Duodenal mucosa (tissue), 2 donors: ENCODE results near the gene TNNI2.

Experiments
- H3K27ac ChIP-seq: one replicate; pipeline ENCODE4 v1.7.0; 2013; ENCODE audit warnings: low read depth, low read length
- H3K27me3 ChIP-seq, 2 donors: one replicate each; pipeline ENCODE4 v1.7.0; 2013; ENCODE audit warnings: low read length in 2 of 2, control low read depth in 1 of 2; ENCODE audit not compliant: insufficient read depth in 2 of 2, control insufficient read depth in 1 of 2
- H3K36me3 ChIP-seq, 2 donors: one replicate each; pipeline ENCODE4 v1.7.0; 2013; ENCODE audit warnings: low read length in 2 of 2, control low read depth in 1 of 2; ENCODE audit not compliant: insufficient read depth in 2 of 2, control insufficient read depth in 1 of 2
- H3K4me1 ChIP-seq, 2 donors: one replicate each; pipeline ENCODE4 v1.7.0; 2013; ENCODE audit warnings: low read length in 2 of 2, control low read depth in 1 of 2; ENCODE audit not compliant: insufficient read depth in 2 of 2, control insufficient read depth in 1 of 2
- H3K4me3 ChIP-seq, 2 donors: one replicate each; pipeline ENCODE4 v1.7.0; 2013; ENCODE audit warnings: low read length in 2 of 2, low read depth in 1 of 2
- H3K9ac ChIP-seq, 2 donors: one replicate each; pipeline ENCODE4 v1.7.0; 2013; ENCODE audit warnings: low read length in 2 of 2, low read depth in 1 of 2
- H3K9me3 ChIP-seq, 2 donors: one replicate each; pipeline ENCODE4 v1.7.0; 2013; ENCODE audit warnings: low read length in 2 of 2, control low read depth in 1 of 2; ENCODE audit not compliant: control insufficient read depth in 1 of 2

TNNI2 gene

DNA sequence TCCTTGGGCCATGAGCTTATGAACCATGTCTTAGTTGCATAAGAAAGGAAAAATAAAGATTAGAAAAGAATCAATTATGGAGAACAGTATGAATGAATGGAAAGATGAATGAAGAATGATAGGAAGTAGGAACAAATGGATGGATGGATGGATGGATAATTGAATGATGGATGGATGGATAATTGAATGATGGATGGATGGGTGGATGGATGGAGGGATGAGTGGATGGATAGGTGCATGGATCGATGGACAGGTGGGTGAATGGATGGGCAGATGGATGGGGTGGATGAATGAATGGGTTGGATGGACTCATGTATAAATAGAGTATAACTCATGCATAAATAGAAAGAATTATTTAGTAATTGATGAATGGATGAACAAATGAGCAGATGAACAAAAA is 21.3 kb downstream of the TNNI2 start:
- Histone ChIP-seq H3K36me3 (no peaks in the 10 kb centered on the region), H3K4me1 (peaks cover 9 to 20% of the 10 kb centered on the region in 2 donors), H3K9ac (no peak overlapping the region), H3K27me3 (no peaks in the 10 kb centered on the region), H3K27ac (no peak overlapping the region), H3K9me3 (no peaks in the 10 kb centered on the region), H3K4me3 (no peak overlapping the region)

DNA sequence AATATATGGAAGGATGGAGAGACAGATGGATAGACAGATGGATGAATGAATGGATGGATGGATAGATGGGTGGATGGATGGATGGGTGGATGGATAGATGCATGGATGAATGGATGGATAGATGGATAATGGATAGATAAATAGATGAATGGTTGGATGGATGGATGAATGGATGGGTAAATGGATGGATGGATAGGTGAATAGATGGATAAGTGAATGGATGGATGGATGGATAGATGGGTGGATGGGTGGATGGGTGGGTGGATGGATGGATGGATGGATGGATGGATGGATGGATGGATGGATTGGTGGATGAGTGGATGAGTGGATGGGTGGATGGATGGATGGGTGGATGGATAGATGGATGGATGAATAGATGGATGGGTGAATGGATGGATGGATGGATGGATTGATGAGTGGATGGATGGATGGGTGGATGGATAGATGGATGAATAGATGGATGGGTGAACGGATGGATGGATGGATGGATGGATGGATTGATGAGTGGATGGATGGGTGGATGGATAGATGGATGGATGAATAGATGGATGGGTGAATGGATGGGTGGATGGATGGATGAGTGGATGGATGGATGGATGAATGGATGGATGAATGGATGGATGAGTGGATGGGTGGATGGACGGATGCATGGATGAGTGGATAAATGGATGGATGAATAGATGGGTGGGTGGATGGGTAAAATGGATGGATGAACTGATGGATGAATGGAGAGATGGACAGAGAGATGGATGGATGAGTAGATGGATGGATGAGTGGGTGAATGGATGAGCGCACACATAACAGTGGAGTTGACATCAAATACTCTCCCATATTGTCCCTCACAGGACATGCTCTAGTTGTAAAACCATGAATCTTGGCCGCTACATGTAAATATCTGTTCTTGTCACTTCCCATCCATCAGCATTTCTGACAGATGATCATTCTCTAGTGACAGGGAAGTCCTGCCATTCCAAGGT is 22.9 kb downstream of the TNNI2 start:
- Histone ChIP-seq H3K4me1 (peaks cover 9 to 18% of the 10 kb centered on the region in 2 donors), H3K9me3 (no peaks in the 10 kb centered on the region), H3K27ac (no peak overlapping the region), H3K4me3 (no peak overlapping the region), H3K36me3 (no peaks in the 10 kb centered on the region), H3K9ac (no peak overlapping the region), H3K27me3 (no peaks in the 10 kb centered on the region)

DNA sequence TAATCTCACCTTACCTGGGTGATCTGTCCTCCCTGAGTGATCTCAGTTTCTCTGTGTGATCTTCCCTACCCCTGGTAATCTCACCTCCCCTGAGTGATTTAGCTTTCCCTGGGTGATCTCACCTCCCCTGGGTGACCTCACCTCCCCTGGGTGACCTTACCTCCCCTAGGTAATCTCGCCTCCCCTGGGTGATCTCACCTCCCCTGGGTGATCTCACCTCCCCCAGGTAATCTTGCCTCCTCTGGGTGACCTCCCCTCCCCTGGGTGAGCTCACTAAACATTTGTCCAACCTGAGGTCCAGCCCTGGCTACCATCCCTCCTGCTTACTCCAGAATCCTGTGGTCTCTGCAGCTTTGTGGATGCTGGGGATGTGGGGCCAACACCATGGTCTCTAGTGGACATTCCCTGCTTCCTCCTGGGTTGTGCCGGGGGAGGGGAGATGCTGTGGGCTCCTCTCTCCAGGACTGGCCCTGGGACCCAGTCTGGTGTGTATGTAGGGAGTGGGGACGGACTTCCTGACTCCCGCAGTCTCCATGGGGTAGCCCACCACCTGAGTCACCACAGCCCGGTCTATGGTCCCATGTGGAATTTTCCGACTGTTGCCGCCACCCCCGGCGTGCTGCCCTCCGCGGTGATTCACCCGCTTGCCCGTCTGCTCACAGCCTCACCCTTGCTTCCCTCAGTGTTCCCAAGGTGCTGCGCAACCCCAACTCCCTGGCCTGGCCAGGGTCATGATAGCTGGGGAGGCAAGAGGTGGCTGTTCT is 24.0 kb downstream of the TNNI2 start:
- no peaks in the 10 kb centered on the region for H3K27me3 ChIP-seq
- no peaks in the 10 kb centered on the region for H3K9me3 ChIP-seq
- no peaks in the 10 kb centered on the region for H3K36me3 ChIP-seq
- no peak overlapping the region for H3K9ac ChIP-seq
- peaks cover 9 to 18% of the 10 kb centered on the region in 2 donors for H3K4me1 ChIP-seq
- H3K4me3 ChIP-seq, result no peak overlapping the region
- H3K27ac ChIP-seq, result no peak overlapping the region

DNA sequence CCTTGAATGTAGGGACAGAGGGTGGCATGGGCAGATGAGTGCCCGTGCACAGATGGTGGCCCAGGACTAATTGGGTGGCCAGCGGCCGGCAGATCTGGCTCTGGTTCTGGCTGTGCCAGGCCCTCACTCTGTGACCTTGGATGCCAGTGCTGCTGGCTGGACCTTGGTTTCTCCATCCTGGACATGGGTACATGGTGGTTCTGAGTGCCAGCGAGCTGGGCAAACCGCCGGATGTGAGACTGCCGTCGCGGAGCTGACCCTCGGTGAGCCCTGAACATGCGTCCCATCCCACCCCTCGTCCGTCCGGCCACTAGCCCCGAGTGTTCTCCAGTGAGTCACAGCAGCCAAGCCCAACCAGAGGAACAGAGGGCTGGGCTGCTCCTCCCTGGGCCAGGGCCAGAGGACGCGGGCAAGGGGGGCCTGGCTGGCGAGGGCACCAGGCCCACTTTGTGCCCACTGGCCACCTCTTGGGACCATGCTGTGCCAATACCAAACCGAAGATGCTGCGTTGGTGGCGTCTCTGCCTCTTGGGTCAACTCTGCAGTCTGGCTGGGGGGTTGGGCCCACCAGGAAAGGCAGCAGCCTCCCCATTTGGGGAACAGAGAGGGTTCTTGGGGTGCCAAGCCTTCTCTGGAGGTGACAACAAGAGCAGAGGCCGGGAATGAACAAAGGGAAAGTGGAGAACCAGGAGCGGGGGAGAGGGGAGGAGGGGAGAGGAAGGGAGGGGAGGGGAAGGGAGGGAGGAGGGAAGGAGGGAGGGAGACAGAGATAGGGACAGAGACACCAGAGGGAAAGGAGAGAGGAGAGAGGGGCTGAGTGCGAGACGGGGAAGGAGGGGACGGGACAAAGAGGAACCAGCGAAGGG is 24.8 kb downstream of the TNNI2 start:
- peak overlapping the region; percentile 32 for H3K27ac ChIP-seq
- no peaks in the 10 kb centered on the region for H3K9me3 ChIP-seq
- no peaks in the 10 kb centered on the region for H3K27me3 ChIP-seq
- no peaks in the 10 kb centered on the region for H3K36me3 ChIP-seq
- peak overlapping the region; percentile 3 to 43 for H3K4me3 ChIP-seq
- peaks cover 9 to 21% of the 10 kb centered on the region in 2 donors for H3K4me1 ChIP-seq
- no peak overlapping the region for H3K9ac ChIP-seq

DNA sequence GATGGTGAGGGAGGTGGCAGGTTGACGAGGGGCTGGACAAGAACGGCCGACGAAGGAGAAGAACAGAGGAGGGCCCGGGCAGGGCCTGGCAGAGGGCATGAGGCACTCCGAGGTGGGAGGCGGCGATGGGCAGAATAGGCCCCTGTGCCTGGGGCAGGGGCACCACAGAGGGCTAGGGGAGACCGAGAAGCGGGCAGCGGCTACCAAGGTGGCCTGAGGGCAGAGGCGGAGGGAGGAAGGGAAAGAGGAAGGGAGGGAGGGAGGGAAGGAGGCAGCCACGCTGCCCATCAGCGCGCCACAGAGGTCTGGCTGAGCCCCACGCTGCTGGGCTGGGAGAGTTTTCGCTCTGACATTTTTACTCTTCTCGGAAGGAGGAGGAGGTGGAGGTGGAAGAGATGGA is 25.4 kb downstream of the TNNI2 start:
- peak overlapping the region; percentile 32 for H3K27ac ChIP-seq
- no peak overlapping the region for H3K9ac ChIP-seq
- peaks cover 9 to 24% of the 10 kb centered on the region in 2 donors for H3K4me1 ChIP-seq
- no peaks in the 10 kb centered on the region for H3K9me3 ChIP-seq
- no peaks in the 10 kb centered on the region for H3K27me3 ChIP-seq
- peak overlapping the region in 1 of 2 donors; percentile 43 for H3K4me3 ChIP-seq
- no peaks in the 10 kb centered on the region for H3K36me3 ChIP-seq

DNA sequence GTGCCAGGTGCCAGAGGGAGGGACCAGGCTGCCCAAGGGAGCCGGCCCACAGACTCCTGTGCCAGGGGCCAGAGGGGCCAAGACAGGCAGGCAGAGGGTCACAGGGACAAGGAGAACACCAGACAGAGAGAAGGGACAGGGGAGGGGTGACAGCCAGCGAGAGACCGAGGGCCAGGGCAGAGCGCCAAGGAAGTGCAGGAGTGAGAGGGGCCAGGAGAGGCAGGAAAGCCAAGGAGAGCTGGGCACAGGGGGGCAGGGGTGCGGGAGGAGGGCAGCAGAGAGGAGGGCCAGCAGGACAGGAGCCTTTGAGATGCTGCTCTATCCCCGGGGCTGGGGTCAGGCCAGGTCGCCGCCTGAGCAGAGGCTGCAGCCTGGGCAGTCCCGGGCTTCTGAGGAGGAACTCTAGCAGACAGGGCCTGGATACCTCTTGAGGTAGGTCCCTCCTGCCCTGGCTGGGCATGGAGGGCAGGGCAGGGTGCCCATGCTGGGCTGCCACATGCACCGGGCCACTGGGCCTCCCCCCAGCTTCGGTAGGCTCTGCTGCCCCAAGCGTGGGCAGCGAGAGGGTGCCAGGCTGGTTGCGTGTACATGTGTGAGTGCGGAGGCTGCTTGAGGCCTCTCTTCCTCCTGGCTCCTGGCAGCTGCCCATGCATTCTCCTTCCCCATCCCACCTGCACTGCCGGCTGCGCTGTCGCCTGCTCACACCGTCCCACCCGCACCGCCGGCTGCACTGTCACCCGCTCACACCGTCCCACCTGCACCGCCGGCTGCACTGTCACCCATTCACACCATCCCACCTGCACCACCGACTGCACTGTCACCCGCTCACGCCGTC is 26.3 kb downstream of the TNNI2 start:
- no peaks in the 10 kb centered on the region for H3K9me3 ChIP-seq
- peaks cover 0 to 3% of the 10 kb centered on the region in 2 donors for H3K27me3 ChIP-seq
- peaks cover 9 to 27% of the 10 kb centered on the region in 2 donors for H3K4me1 ChIP-seq
- H3K4me3 ChIP-seq, result peak overlapping the region in 1 of 2 donors; percentile 21
- no peak overlapping the region for H3K9ac ChIP-seq
- peak overlapping the region; percentile 42 for H3K27ac ChIP-seq
- no peaks in the 10 kb centered on the region for H3K36me3 ChIP-seq

DNA sequence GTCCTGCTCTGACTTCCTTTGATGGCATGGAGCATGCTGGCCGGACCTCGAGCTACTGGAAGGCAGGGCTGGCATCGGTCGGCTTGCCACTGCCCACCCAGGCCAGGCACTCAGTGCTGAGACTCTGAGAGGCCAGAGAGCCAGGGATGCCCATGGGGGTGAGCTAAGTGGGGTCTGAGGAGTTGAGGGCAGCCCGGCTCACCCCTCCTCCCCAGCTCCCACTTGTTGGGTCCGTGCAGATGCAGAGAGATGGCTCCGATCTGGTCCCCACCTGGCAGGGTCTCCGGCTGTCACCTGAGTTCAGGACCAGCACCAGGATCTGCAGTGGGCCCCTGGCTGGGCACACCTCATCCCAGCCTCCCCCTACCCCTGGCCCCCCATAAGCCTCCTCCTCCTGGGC is 27.4 kb downstream of the TNNI2 start:
- peaks cover 0 to 3% of the 10 kb centered on the region in 2 donors for H3K27me3 ChIP-seq
- no peaks in the 10 kb centered on the region for H3K9me3 ChIP-seq
- H3K4me1 ChIP-seq, result peaks cover 9 to 29% of the 10 kb centered on the region in 2 donors
- no peak overlapping the region for H3K4me3 ChIP-seq
- H3K36me3 ChIP-seq, result no peaks in the 10 kb centered on the region
- no peak overlapping the region for H3K27ac ChIP-seq
- H3K9ac ChIP-seq, result no peak overlapping the region

DNA sequence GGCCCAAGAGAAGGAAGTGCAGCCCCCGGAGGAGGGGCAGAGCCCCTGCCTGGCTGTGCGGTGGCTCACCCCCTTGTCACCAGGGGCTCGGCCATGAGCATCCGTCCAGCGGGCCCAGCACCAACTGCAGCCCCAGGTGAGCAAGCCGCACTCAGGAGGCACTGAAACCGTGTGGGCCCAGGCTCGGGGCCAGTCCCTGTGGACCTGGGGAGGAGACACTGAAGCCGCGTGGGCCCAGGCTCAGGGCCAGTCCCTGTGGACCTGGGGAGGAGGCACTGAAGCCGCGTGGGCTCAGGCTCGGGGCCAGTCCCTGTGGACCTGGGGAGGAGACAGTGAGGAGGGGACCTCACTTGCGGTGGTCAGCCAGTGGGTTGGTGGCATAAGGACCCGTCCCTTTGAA is 28.0 kb downstream of the TNNI2 start:
- Histone ChIP-seq H3K9me3 (no peaks in the 10 kb centered on the region), H3K9ac (no peak overlapping the region), H3K4me3 (no peak overlapping the region), H3K36me3 (no peaks in the 10 kb centered on the region), H3K27me3 (peaks cover 0 to 3% of the 10 kb centered on the region in 2 donors), H3K4me1 (peaks cover 9 to 33% of the 10 kb centered on the region in 2 donors), H3K27ac (no peak overlapping the region)

DNA sequence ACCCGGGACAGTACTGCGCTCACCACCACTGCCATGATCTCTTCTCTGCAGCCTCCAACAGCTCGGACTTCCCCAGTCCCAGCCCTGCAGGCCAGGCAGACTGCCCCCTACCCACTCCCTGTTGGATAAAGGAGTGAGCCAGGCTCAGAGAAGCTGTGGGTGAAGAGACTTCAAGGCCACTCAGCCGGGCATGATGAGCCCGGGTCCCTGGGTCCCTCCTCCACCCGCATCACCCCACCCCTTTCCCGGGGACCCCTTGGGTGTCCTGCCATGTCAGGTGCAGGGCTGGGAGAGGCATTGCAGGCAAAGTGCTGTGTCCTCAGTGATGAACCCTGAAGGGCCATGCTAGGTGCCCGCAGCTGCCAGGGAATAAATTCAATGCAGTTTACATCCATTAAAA is 28.6 kb downstream of the TNNI2 start:
- Histone ChIP-seq H3K27ac (no peak overlapping the region), H3K9me3 (no peaks in the 10 kb centered on the region), H3K27me3 (peaks cover 0 to 3% of the 10 kb centered on the region in 2 donors), H3K9ac (no peak overlapping the region), H3K36me3 (no peaks in the 10 kb centered on the region), H3K4me1 (peaks cover 9 to 33% of the 10 kb centered on the region in 2 donors), H3K4me3 (no peak overlapping the region)
